Liver (tissue), 9 donors: ENCODE measurements around the gene MPC1. TPM values are rescaled to one million over a fixed set of nuclear protein-coding genes. Genes with fewer than 3 reads are reported as not detected.
A peak's percentile ranks its signal among the peaks of the same experiment; 100 is the strongest.

Source experiments
- DNase-seq: peaks from one replicate; pipeline ENCODE4 v3.0.0-alpha.2; 2017; ENCODE audit warnings: low spot score
- H3K27ac ChIP-seq, 2 donors: one replicate each; pipeline ENCODE4 v1.7.0; 2013; ENCODE audit warnings: inconsistent platforms in 2 of 2, low read length in 2 of 2, control low read depth in 1 of 2, low read depth in 1 of 2, mild to moderate bottlenecking in 1 of 2
- H3K27me3 ChIP-seq, 4 donors: one replicate each; pipeline versions ENCODE4 v1.6.1 to v1.7.0; 2013; ENCODE audit warnings: low read length in 3 of 4, inconsistent platforms in 1 of 4, mild to moderate bottlenecking in 1 of 4, moderate library complexity in 1 of 4; ENCODE audit not compliant: control insufficient read depth in 4 of 4, insufficient read depth in 4 of 4
- H3K36me3 ChIP-seq, 4 donors: one replicate each; pipeline versions ENCODE4 v1.6.1 to v1.7.0; 2013; ENCODE audit warnings: low read length in 3 of 4, mild to moderate bottlenecking in 3 of 4, low read depth in 1 of 4, moderate library complexity in 1 of 4; ENCODE audit not compliant: control insufficient read depth in 4 of 4, insufficient read depth in 3 of 4
- H3K4me1 ChIP-seq, 4 donors: one replicate each; pipeline versions ENCODE4 v1.6.1 to v1.7.0; 2013; ENCODE audit warnings: low read length in 3 of 4, mild to moderate bottlenecking in 3 of 4, moderate library complexity in 1 of 4; ENCODE audit not compliant: control insufficient read depth in 4 of 4, insufficient read depth in 4 of 4
- H3K4me3 ChIP-seq, 3 donors: one replicate each; pipeline versions ENCODE4 v1.6.1 to v1.7.0; 2013; ENCODE audit warnings: low read length in 3 of 3, control low read depth in 1 of 3, low read depth in 1 of 3, mild to moderate bottlenecking in 1 of 3
- H3K9ac ChIP-seq, 2 donors: one replicate each; pipeline ENCODE4 v1.7.0; 2013; ENCODE audit warnings: low read length in 2 of 2, mild to moderate bottlenecking in 2 of 2, moderate library complexity in 2 of 2, control low read depth in 1 of 2, low read depth in 1 of 2
- H3K9me3 ChIP-seq, 4 donors: one replicate each; pipeline versions ENCODE4 v1.6.1 to v1.7.0; 2013; ENCODE audit warnings: low read length in 3 of 4; ENCODE audit not compliant: control insufficient read depth in 4 of 4
- ATF3 ChIP-seq: IDR thresholded peaks from 2 replicates; pipeline ENCODE4 v1.6.1; 2016; ENCODE audit warnings: antibody characterized with exemption
- CTCF ChIP-seq: fragments of 150-350 bp; IDR thresholded peaks from 2 replicates; pipeline ENCODE4 v1.5.1; 2017; ENCODE audit warnings: improper control_type of control experiment, low read depth, low read length; ENCODE audit not compliant: missing input control
- EGR1 ChIP-seq, 2 donors: IDR thresholded peaks; 2 replicates each; pipeline ENCODE4 v1.6.1; 2016 to 2018; ENCODE audit warnings: antibody characterized with exemption in 2 of 2, low read depth in 2 of 2
- FOXA1 ChIP-seq: IDR thresholded peaks from 2 replicates; pipeline ENCODE4 v1.6.1; 2016; ENCODE audit warnings: antibody characterized with exemption
- FOXA2 ChIP-seq: IDR thresholded peaks from 2 replicates; pipeline ENCODE4 v1.6.1; 2016; ENCODE audit warnings: antibody characterized with exemption
- GABPA ChIP-seq, 2 donors: IDR thresholded peaks in 1 of 2; conservative IDR thresholded peaks in 1 of 2; 2 replicates each; pipeline ENCODE4 v1.6.1; 2016; ENCODE audit warnings: antibody characterized with exemption in 2 of 2, mild to moderate bottlenecking in 1 of 2, moderate library complexity in 1 of 2
- HNF4G ChIP-seq: IDR thresholded peaks from 2 replicates; pipeline ENCODE4 v1.6.1; 2016; ENCODE audit warnings: antibody characterized with exemption
- JUND ChIP-seq, 2 donors: IDR thresholded peaks; 2 replicates each; pipeline ENCODE4 v1.6.1; 2016; ENCODE audit warnings: antibody characterized with exemption in 2 of 2
- NR2F2 ChIP-seq: IDR thresholded peaks from 2 replicates; pipeline ENCODE4 v1.6.1; 2016; ENCODE audit warnings: antibody characterized with exemption
- RAD21 ChIP-seq, 2 donors: IDR thresholded peaks; 2 replicates each; pipeline ENCODE4 v1.6.1; 2016; ENCODE audit warnings: antibody characterized with exemption in 2 of 2, mild to moderate bottlenecking in 2 of 2
- REST ChIP-seq: IDR thresholded peaks from 2 replicates; pipeline ENCODE4 v1.6.1; 2016; ENCODE audit warnings: antibody characterized with exemption, mild to moderate bottlenecking
- RXRA ChIP-seq, 2 donors: IDR thresholded peaks; 2 replicates each; pipeline ENCODE4 v1.6.1; 2017 to 2018; ENCODE audit warnings: antibody characterized with exemption in 2 of 2, mild to moderate bottlenecking in 1 of 2
- SP1 ChIP-seq: IDR thresholded peaks from 2 replicates; pipeline ENCODE4 v1.6.1; 2018; ENCODE audit warnings: antibody characterized with exemption, mild to moderate bottlenecking
- TAF1 ChIP-seq: conservative IDR thresholded peaks from 2 replicates; pipeline ENCODE4 v1.6.1; 2016; ENCODE audit warnings: antibody characterized with exemption, mild to moderate bottlenecking
- YY1 ChIP-seq: IDR thresholded peaks from 2 replicates; pipeline ENCODE4 v1.6.1; 2016; ENCODE audit warnings: antibody characterized with exemption, mild to moderate bottlenecking
- ZBTB33 ChIP-seq: IDR thresholded peaks from 2 replicates; pipeline ENCODE4 v1.6.1; 2016; ENCODE audit warnings: antibody characterized with exemption
- WGBS: extraction: QIAGEN DNeasy Blood & Tissue Kit; methylation state at CpG from one replicate; pipeline ENCODE4 v1.1.7; 2013; 5-methylcytosine and 5-hydroxymethylcytosine counted together
- polyA plus RNA-seq, 2 donors: library from polyadenylated mRNA; stranded (reverse) in 1 of 2; unstranded in 1 of 2; fragments of 200-250 nt in 1 of 2; fragments of >200 nt in 1 of 2; fragmentation: Nextera tagmentation in 1 of 2; extraction: Ambion mirVana in 1 of 2; gene quantifications; one replicate each; pipeline versions ENCODE4 v1.2.1 to v1.2.3, GENCODE V29; 2013 to 2015
- total RNA-seq, 2 donors: library from RNA; depleted of rRNA; stranded (reverse); fragments of >200 nt; gene quantifications; one replicate each; pipeline ENCODE4 v1.2.3, GENCODE V29; 2014
- donor health status: healthy.
- donor health status: healthy.
- donor health status: healthy.
- donor health status: healthy.
- donor health status: healthy.

The MPC1 gene
- total and polyA plus RNA-seq, 4 donors = 79.7 to 478 (median 237) TPM

GRCh38 chr6:166397849-166398248 lies 15.1 kb upstream of the MPC1 start:
- Histone ChIP-seq H3K9me3 (no peaks in the 10 kb centered on the region), H3K36me3 (no peaks in the 10 kb centered on the region), H3K4me3 (no peak overlapping the region), H3K9ac (no peak overlapping the region), H3K27me3 (no peaks in the 10 kb centered on the region), H3K27ac (no peak overlapping the region), H3K4me1 (peaks cover 16 to 49% (median 34%) of the 10 kb centered on the region in 4 donors)
- 97% methylated on average over 4 of the region's 4 CpGs for WGBS
- DNase-seq = no peak
- TF ChIP-seq RXRA (IDR thresholded peaks at IDR 0.05) (no peak), CTCF (no peak), RAD21 (IDR thresholded peaks at IDR 0.05) (no peak), JUND (IDR thresholded peaks at IDR 0.05) (no peak), FOXA2 (no peak), SP1 (no peak), GABPA (IDR thresholded peaks at IDR 0.05 in 1 of 2, conservative IDR thresholded peaks at IDR 0.05 in 1 of 2) (no peak), ZBTB33 (no peak), EGR1 (IDR thresholded peaks at IDR 0.05; ENCODE audit: low read depth in 2 of 2) (no peak), REST (no peak), NR2F2 (no peak), FOXA1 (no peak), ATF3 (no peak), HNF4G (no peak), YY1 (no peak), TAF1 (no peak)

GRCh38 chr6:166395778-166396177 lies 13.0 kb upstream of the MPC1 start:
- WGBS = 94% methylated on average over 6 of the region's 6 CpGs
- H3K9me3 ChIP-seq = no peaks in the 10 kb centered on the region
- no peak overlapping the region for H3K9ac ChIP-seq
- H3K4me1 ChIP-seq = peaks cover 16 to 49% (median 34%) of the 10 kb centered on the region in 4 donors
- DNase-seq = no peak
- no peaks in the 10 kb centered on the region for H3K36me3 ChIP-seq
- H3K4me3 ChIP-seq = no peak overlapping the region
- no peak for TF ChIP-seq FOXA1
- peak overlapping the region in 1 of 2 donors; percentile 28 for H3K27ac ChIP-seq
- no peaks in the 10 kb centered on the region for H3K27me3 ChIP-seq
